GM10266 (cell line): ENCODE data around the gene GNAZ.

Experiments used
- DNase-seq: peaks from one replicate; pipeline ENCODE4 v3.0.0; 2012; ENCODE audit errors: extremely low spot score
- CTCF ChIP-seq: IDR thresholded peaks from 2 replicates; pipeline ENCODE4 v1.5.1; 2012; ENCODE audit warnings: mild to moderate bottlenecking, low read depth; ENCODE audit not compliant: control insufficient read depth, insufficient read depth; ENCODE audit errors: missing control alignments

GNAZ gene

DNA sequence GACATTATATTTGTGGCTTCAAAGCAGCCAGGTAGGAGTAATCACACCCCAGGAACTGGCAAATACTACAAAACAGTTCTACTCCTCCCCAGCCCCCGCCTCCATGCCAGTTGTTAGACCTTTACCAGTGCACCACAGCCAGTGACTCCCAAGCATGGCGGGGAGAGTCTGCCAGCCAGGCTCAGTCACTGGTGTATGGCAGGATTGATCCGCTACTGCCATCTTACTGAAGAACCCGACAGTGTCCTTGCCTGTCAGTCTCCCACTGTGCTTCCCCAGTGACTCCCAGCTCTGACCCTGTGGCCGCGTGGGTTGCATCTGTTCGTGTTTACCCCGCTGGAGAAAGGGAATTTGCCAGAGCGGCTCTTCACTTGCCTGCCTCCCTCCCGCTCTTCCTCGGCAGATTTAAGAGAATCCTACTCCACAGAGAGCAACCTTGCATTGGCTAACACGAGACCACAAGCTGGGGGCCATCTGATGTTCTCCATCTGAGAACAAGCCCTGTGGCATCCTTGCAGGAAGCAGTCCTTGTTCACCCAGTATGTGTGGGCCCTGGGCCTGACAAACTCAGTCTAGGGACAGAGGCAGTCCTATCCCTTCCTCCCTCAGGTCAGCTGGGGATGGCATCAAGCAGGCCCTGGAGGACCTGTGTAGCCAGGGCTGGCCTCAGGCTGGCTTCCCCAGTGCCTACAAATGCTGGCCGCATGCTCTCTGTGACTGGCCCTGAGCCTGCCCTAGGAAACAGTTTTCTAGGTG, 33.1 kb downstream of the GNAZ start:
- DNase-seq: no peak
- no peak for TF ChIP-seq CTCF

DNA sequence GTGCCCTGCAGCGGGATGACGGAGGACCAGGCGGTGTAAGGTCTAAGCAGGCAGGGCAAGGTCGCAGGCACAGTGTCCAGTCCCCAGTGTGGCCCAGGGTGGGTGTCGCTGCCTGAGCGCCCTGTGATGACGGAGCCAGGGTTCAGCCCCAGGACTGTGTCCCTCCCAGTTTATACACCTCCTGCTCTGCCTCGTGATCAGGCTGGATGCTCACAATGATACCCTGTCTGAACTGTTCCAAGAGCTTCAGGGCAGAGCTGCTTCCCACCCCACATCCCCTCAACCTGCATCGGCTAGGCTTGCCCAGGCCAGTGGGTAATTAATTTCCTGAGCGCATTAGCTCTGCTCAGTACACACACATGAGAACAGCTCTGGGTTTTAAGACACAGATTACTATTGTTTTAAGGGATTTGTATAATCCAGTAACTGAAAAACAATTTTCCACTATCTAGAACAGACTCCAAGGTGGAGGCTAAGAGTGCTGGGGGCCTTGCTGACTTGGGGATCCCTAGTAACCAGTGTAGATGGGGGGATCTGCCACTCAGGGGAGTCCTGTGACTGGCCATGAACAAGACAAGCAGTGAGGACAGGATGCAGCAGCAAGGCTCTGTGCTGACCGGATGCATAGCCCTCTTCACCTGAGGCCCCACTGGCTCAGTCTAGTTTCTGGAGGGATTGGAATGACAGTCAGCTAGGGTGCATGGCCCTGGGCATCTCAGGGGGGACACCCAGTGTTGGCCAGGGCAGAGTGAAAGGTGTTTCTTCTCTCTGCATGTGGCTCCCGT, 34.1 kb downstream of the GNAZ start:
- no peak for TF ChIP-seq CTCF
- DNase-seq: no peak

GRCh38 chr22:23105304-23105703, 35.0 kb downstream of the GNAZ start:
- TF ChIP-seq CTCF: no peak
- no peak for DNase-seq

GRCh38 chr22:23105919-23106318, 35.6 kb downstream of the GNAZ start:
- no peak for DNase-seq
- no peak for TF ChIP-seq CTCF

DNA sequence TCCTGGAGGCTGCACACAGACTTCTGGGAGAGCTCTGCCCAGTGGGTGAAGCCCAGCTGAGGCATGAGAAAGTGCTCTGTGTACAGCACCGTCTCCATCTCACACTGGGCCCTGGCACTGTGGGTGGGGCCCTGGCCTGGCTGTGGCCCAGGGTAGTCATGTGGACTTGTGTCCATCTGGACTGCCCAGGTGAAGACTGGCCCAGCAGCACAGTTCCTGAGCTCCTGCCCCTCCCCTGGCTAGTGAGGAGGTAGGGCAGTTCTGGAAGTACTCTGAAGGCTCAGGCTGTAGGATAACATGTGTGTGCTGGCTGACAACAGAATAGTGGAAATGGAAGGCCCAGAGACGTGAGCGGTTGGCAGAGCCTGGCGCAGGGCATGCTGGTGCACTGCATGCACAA, 36.0 kb downstream of the GNAZ start:
- no peak for DNase-seq
- TF ChIP-seq CTCF: no peak

DNA sequence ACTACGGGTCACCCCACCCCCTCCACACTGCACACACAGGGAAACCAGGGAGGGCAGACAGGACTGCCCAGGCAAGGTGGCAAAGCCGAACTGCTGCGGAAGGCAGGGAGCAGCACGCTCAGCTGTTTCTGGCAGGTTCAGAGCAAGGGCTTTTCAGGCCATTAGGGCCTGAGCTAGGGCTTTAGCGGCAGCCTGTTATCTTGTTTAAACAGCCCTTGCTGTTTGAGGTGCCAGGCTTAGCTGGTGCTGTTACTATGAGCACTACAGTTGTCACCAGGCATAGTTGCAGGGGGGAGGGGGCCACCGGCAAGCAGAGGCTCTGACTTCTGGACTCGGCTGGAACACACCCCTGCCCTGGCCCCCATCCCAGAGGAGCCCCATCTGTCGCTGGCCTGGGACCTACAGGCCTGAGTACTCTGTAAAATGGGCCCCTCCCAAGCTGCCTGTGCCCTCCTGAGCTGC, 36.6 kb downstream of the GNAZ start:
- no peak for DNase-seq
- no peak for TF ChIP-seq CTCF

DNA sequence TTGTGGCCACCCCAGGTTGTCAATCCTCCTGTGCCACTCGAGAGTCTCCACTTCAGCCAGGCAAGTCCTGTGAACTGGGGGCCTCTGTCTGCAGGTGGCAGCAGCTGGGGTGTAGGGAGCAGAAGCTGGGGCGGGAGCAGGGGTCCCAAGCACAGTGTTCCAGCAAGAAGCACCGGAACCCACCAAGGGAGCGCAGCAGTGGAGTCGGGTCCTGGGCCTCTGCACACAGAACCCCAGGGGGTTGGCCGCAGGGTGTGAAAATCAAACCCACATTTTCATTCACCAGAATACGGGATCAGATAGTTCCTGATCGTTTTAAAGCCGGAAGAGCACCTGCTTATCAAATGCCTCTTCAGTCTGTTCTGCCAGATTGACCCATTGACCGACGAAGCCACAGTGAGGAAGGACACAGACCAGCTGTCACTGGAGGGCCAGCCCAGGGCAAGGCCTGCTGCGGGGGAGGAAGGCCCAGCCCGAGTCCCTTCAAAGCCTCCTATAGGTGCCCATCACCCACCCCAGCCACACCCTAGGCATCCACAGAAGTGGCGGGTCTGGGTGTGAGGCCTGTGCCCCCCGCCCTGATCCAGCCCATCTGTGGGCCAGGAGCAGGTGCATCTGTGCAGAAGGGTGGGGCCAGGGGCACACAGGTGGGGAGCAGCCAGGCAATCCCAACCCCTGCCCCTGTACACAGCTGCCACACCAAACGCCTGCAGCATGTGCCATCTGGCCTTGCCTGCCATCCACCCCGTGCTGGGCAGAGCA, 37.3 kb downstream of the GNAZ start:
- DNase-seq: no peak
- TF ChIP-seq CTCF: no peak
